HEK293T (cell line): ENCODE results near the gene MAFG.

Experiments used
- CTCF ChIA-PET: fragments of 350-600 bp; formaldehyde crosslinking; extraction: SDS; loops from one replicate; lab custom pipeline; 2021; ENCODE audit warnings: antibody characterized with exemption, inconsistent platforms; lab: Yijun Ruan, JAX
- POLR2A ChIA-PET: fragments of 350-600 bp; formaldehyde crosslinking; extraction: SDS; loops from one replicate; lab custom pipeline; 2020; ENCODE audit warnings: antibody characterized with exemption, inconsistent platforms; lab: Yijun Ruan, JAX
- DNase-seq: peaks from one replicate; pipeline ENCODE4 v3.0.0; 2012; ENCODE audit warnings: mixed read lengths; ENCODE audit errors: extremely low spot score
- ARNT ChIP-seq: fragments of 450-650 bp; IDR thresholded peaks from 2 replicates; pipeline ENCODE4 v1.6.1; 2017; ENCODE audit warnings: mild to moderate bottlenecking
- BHLHE40 ChIP-seq: fragments of 450-650 bp; IDR thresholded peaks from 2 replicates; pipeline ENCODE4 v1.6.1; 2016; ENCODE audit warnings: mild to moderate bottlenecking, moderate library complexity, borderline replicate concordance
- CTBP1 ChIP-seq: fragments of 450-650 bp; IDR thresholded peaks from 2 replicates; pipeline ENCODE4 v1.6.1; 2016; ENCODE audit warnings: borderline replicate concordance
- ELF4 ChIP-seq: fragments of 450-650 bp; IDR thresholded peaks from 2 replicates; pipeline ENCODE4 v1.6.1; 2017; ENCODE audit warnings: antibody characterized with exemption
- FOXA1 ChIP-seq: fragments of 450-650 bp; IDR thresholded peaks from 2 replicates; pipeline ENCODE4 v1.6.1; 2016; ENCODE audit warnings: mild to moderate bottlenecking
- FOXK2 ChIP-seq: fragments of 450-650 bp; IDR thresholded peaks from 2 replicates; pipeline ENCODE4 v1.6.1; 2016; ENCODE audit warnings: mild to moderate bottlenecking
- FOXM1 ChIP-seq: fragments of 450-650 bp; IDR thresholded peaks from 2 replicates; pipeline ENCODE4 v1.6.1; 2017; ENCODE audit warnings: mild to moderate bottlenecking, borderline replicate concordance
- HDGF ChIP-seq: fragments of 450-650 bp; IDR thresholded peaks from 2 replicates; pipeline ENCODE4 v1.6.1; 2017; ENCODE audit warnings: antibody characterized with exemption, borderline replicate concordance
- L3MBTL2 ChIP-seq: fragments of 450-650 bp; conservative IDR thresholded peaks from 2 replicates; pipeline ENCODE4 v1.6.1; 2016; ENCODE audit warnings: mild to moderate bottlenecking
- LEF1 ChIP-seq: fragments of 450-650 bp; IDR thresholded peaks from 2 replicates; pipeline ENCODE4 v1.6.1; 2017; ENCODE audit warnings: mild to moderate bottlenecking, borderline replicate concordance
- NFRKB ChIP-seq: fragments of 450-650 bp; IDR thresholded peaks from 2 replicates; pipeline ENCODE4 v1.6.1; 2016; ENCODE audit warnings: mild to moderate bottlenecking, moderate library complexity
- SP1 ChIP-seq: fragments of 450-650 bp; IDR thresholded peaks from 2 replicates; pipeline ENCODE4 v1.6.1; 2017
- SUZ12 ChIP-seq: fragments of 450-650 bp; IDR thresholded peaks from 2 replicates; pipeline ENCODE4 v1.6.1; 2016; ENCODE audit warnings: mild to moderate bottlenecking
- TARDBP ChIP-seq: fragments of 450-650 bp; IDR thresholded peaks from 2 replicates; pipeline ENCODE4 v1.6.1; 2016
- ZNF384 ChIP-seq: fragments of 450-650 bp; IDR thresholded peaks from 2 replicates; pipeline ENCODE4 v1.6.1; 2016
- TF ChIP-seq, protein P1 (sequence below): fragments of 450-650 bp; IDR thresholded peaks from 2 replicates; pipeline ENCODE4 v1.6.1; 2016

MAFG gene

DNA sequence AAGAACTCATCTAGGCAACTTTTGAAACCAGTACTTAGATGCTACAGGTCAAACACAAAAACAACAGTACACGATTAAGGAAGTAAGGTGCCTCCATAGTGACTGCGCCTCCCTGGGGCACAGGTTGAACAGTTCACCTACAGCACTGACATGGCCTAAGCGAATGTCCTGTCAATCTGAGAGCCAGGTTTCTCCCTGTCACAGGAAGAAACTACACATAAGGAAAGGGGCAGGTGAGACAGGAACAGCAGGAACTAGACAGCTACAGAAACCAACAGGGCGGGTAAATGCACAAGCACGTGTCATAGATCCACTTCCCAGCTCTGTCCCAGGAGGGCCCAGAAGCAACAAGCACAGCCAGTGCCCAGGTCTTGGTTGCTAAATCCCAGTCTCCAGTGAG is 48.4 kb downstream of the MAFG start:
- TF ChIP-seq HDGF (no peak), FOXM1 (no peak), LEF1 (no peak), SP1 (no peak), TARDBP (no peak), CTBP1 (no peak), NFRKB (no peak), ZNF384 (no peak), BHLHE40 (no peak), FOXK2 (no peak), ARNT (no peak), FOXA1 (no peak)
- no peak for DNase-seq
- CTCF ChIA-PET: no interaction called here
- POLR2A ChIA-PET: interaction anchor here (1.1 to 1.5 kb wide), 2 partner anchors 9 to 13 kb away, joined by 3 to 8 read pairs; partner anchors contain the start of genes ALYREF and ANAPC11

DNA sequence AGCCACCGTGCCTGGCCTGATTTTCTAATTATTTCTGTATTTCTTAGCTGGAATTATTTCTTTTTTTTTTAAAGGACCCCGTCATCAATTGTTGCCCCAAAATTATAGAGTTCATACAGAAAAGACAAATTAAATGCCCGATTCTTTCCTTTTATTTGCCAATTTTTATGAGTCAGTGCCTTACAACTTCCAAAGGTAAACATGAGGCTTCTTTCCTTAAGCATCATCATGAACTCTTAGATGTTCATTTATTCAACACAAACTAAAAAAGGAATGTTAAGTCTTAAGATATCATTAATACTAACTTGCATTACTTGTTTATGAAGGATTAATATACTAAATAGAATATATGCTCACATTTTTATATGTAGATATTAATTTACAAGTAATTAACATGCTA is 49.2 kb downstream of the MAFG start:
- no peak for DNase-seq
- POLR2A ChIA-PET: interaction anchor here (1.5 kb wide), 1 partner anchor 8 kb away, joined by 8 read pairs; no protein-coding TSS in a partner anchor
- CTCF ChIA-PET: no interaction called here
- TF ChIP-seq ARNT: no peak
- no peak for TF ChIP-seq FOXA1
- TF ChIP-seq TARDBP: no peak

DNA sequence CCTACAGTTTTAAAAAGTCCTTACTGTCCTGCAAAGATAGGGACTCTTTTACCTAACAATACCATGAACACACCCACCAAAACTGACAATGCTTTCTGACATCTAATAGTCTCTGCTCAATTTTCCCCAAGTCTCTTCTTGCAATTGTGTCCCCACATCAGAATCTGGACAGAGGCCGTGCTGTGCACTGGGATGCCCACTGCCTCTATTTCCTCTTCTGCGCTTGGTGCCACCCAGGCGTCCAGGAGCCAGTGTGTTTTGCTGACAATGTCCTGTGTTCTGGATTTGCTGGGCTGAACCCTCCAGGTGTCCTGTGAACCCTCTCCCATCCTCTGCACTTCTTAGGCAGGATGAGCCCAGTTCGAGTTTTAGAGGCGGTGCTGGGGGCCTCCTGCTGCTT is 50.0 kb downstream of the MAFG start:
- TF ChIP-seq L3MBTL2: no peak
- TF ChIP-seq FOXA1: no peak
- TF ChIP-seq BHLHE40: no peak
- no peak for TF ChIP-seq FOXK2
- TF ChIP-seq, protein P1, sequence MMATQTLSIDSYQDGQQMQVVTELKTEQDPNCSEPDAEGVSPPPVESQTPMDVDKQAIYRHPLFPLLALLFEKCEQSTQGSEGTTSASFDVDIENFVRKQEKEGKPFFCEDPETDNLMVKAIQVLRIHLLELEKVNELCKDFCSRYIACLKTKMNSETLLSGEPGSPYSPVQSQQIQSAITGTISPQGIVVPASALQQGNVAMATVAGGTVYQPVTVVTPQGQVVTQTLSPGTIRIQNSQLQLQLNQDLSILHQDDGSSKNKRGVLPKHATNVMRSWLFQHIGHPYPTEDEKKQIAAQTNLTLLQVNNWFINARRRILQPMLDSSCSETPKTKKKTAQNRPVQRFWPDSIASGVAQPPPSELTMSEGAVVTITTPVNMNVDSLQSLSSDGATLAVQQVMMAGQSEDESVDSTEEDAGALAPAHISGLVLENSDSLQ: no peak
- TF ChIP-seq SUZ12: no peak
- no peak for TF ChIP-seq ZNF384
- TF ChIP-seq TARDBP: no peak
- no peak for TF ChIP-seq ELF4
- TF ChIP-seq NFRKB: no peak
- DNase-seq: no peak
- CTCF ChIA-PET: no interaction called here
- POLR2A ChIA-PET: no interaction called here

DNA sequence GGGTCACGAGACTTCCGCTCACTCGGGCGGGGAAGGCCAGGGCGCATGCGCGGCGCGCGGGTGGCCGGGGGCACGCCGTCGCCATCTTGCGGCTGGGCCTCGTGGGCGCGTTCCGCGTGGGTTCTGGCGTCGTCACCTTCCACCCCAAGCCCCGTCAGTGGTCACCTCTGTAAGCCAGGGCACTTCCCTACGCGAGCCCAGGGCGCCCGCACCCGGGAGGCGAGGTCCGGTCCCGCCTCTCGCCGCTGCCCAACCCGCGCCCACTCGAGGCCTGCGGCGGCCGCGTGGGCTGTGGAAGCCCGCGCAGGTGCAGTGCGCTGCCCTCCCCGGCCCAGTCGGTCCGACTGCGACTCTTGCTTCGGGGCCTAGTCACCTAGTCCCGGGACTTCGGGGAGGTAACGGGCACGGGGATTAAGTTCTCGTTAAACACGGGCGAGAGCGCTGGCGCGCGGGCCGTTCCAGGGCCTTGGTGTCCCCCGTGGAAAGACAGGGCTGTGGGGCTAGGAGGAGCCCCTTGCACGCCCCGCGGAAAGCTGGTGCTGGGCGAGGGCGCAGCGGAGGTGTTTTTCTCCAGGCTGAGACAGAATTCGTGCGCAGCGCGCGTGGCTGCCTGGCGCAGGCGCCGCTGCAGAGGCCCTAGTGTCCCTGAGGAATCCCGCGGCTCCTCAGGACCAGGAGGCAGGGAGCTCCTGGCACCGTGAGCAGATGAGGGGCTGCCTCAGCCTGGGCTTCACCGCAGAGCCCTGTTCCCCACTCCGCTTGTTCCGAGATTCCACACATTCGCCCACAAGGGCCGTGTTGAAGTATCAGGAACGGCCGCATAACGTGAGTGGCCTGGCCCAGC is 55.9 kb downstream of the MAFG start:
- TF ChIP-seq FOXK2 (no peak), SP1 (no peak), ELF4 (peak; percentile 92), L3MBTL2 (peak; percentile 91), ZNF384 (no peak), LEF1 (peak; percentile 96), HDGF (no peak), ARNT (no peak; the same call in 1 of the 2 replicates), SUZ12 (no peak), CTBP1 (no peak), FOXM1 (no peak), FOXA1 (no peak), NFRKB (no peak; the same call in 1 of the 2 replicates), TARDBP (peak; percentile 99), BHLHE40 (no peak)
- TF ChIP-seq, protein P1: peak; percentile 84
- ChIA-PET POLR2A (interaction anchor here (0.5 to 3.6 kb wide), 19 partner anchors 9 to 227 kb away, joined by 3 to 30 read pairs (median 4); partner anchors contain the start of genes ALYREF, ANAPC11 and MAFG), CTCF (interaction anchor here (0.6 kb wide), 1 partner anchor 21 kb away, joined by 5 read pairs; no protein-coding TSS in a partner anchor)
- DNase-seq: peak; percentile 96

DNA sequence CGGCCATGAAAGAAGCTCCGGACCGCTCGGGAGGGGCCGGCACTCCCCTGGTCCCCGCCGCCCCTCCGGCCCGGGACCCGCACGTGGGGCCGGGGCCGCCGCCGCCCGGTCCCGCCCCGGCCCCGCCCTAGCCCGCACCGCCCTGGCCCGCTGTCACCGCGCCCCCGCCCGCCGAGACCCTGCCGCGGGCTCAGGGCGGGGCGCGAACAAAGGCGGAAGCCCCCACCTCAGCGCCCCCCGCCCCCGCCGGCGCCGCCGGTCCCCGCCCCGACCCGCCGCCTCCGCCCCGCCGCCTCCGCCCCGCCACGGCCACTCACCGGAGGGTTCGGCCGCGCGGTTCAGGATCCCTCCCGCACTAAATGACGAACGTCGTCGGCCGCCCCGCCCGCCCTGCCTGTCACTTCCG is 56.6 kb downstream of the MAFG start, which contains the start of gene ARHGDIA:
Gene ARHGDIA (minus strand): TSS at position 357 of the 406 bp plus-strand sequence. CDS start 1,407 bp downstream, outside the sequence.
- no peak for TF ChIP-seq SUZ12
- POLR2A ChIA-PET: interaction anchor here (1.0 to 2.6 kb wide), 11 partner anchors 15 to 228 kb away, joined by 3 to 26 read pairs (median 4); partner anchors contain the start of genes ALYREF, ANAPC11, ASPSCR1 and MAFG
- CTCF ChIA-PET: interaction anchor here (2.2 kb wide), 1 partner anchor 151 kb away, joined by 6 read pairs; the partner anchor contains the start of genes CENPX and LRRC45

DNA sequence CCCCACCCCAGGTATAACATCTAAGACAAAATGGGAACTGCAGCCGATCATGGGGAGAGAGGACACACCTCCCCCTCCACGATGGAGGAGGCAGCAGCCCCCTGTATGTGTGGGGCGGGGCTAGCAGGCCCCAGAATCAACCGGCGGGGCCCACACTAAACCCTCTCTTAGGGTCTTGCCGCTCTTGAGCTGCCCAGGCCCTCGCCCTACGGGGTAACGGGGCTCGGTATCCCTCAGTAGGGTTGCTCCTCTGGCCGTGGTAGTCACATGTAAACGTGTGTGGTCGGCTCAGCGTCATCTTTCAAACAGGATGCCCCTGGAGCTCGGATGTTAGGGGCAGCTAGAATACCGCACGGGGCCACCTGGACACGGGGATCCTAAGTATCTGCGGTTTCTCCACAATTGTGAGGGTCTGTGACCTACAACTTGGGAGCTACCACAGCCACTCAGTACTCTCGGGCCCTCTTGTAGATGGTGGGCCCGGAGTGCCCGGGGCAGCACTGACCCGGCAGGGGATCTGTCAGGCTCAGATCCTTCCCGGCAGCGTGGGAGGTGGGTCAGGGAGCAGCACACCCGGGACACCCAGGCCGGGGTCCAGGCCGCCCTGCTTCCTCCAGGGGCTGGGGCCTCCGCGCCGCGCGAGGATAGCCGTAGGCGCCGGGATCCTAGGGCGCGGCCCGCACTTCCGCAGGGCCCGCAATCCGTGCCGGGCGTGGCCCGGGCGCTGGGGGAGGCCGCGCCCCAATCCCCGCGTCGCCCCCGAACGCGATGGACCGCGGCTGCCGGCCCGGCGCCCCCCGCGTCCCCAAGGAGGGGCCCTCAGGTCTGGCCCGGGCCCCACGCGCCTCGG is 57.2 kb downstream of the MAFG start:
- DNase-seq: no peak
- no peak for TF ChIP-seq ZNF384
- TF ChIP-seq TARDBP: no peak
- 0 out of 2 replicates have a peak, but pooled peaks have one; percentile 48 for TF ChIP-seq FOXM1
- TF ChIP-seq SUZ12: no peak
- TF ChIP-seq LEF1: peak; percentile 79; the same call in 1 of the 2 replicates
- ChIA-PET CTCF (interaction anchor here (1.1 to 2.2 kb wide), 2 partner anchors 56 to 152 kb away, joined by 3 to 6 read pairs; partner anchors contain the start of genes CENPX and LRRC45), POLR2A (interaction anchor here (0.8 to 2.6 kb wide), 24 partner anchors 9 to 228 kb away, joined by 3 to 26 read pairs (median 4); partner anchors contain the start of genes ALYREF, ANAPC11, ASPSCR1 and CENPX)

More for the DNA sequence above, 56.6 kb downstream of the MAFG start, which contains the start of gene ARHGDIA:
- DNase-seq: peak; percentile 48
